Activated T-cell treated with anti-CD3 and anti-CD28 coated beads for 48 hours (primary cell): Measurements from ENCODE around the gene TSR3.

Experiments used
- DNase-seq: peaks from one replicate; pipeline ENCODE4 v3.0.0-alpha.2; 2020; ENCODE audit warnings: low read depth

Gene TSR3

DNA sequence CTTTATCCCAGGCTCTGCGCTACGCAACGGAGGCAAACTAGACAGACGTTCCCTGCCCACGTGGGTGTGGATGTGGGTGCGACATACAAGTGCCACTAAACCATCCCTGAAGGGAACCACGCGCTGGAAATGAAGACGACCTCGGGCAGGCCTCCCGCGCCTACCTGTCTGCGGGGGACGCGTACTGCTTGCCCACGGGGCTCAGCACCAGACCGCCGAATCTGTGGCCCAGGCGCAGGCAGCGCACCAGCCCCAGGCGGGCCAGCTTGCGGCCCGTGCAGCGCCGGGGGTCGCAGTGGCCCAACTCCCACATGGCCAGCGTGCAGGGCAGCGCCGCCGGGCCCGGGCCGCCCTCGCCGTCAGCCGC lies 480 bp downstream of the TSR3 start:
- DNase-seq = no peak

DNA sequence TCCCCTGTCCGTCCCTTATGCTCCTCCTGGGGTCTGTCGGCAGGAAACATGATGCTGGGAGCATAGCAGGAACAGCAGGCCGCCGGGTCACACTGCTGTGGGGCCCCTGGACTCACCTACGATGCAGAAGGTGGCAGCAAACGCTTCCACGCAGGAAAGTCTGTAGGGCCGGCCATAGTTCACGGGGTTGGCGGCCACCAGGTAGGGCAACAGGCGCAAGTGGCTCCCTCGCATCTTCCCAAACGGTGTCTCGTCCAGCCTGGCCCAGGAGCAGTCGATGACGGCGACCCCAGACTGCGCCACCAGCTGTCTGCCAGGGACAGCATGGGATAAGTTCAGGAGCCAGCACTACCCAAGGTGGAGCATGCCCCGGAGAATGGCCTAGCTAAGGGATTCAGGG lies 987 bp downstream of the TSR3 start:
- no peak for DNase-seq

DNA sequence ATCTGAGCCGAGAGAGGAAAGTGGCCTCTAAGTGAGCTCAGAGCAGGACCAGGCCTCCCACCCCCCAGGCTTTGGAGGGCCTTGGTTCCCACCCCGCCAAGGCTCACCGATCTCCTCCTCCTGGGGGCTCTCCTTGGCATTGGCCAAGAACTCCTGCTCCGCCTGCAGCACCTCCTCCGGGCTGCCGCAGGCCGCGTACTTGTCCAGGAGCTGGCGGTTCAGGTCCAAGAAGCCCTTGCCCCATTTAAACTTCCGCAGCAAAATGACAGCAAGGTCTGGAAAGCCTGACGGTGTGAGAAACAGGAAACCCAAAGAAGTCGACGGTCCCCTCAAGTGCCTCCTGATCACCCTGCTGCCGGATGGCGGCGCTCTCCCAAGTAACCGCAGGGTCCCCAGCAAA lies 1.7 kb downstream of the TSR3 start:
- DNase-seq = no peak

DNA sequence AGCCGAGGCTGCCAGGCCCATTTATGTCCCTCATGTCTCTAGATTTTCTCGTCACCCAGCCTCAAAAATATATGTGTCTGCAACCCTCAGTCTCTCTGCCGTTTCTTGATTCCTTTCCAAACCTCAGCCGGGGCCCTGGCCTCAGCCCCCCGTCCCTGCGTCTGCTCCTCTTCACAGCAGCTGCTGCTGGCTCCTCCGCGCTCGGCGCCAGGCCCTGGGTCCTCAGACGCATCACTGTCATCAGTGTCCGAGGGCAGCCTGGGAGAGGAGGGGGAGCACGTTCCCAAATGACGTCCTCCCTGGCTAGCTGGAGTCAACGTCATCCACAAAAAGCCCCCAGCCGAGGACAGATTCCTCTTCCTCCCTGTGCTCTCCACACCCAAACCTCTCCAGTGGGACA lies 2.3 kb downstream of the TSR3 start:
- DNase-seq = no peak

DNA sequence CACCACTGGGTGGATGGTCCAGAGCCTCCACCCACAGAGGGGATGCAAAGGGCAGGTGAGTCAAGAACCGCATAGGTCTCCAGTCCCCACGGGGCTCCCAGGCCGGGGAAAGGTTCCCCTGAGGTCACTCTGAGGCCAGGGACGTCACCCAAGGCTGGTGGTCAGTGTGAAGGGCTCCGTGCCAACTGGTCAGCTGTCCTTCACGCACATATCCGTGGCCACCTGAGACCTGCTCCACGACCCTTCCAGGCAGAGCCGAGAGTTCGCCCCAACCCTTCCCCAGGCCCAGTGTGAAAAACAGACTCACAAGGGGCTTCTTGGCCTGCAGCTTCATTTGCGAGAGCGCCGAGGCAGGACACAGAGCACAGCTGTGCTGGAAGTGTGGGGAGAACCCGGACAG lies 2.8 kb downstream of the TSR3 start:
- DNase-seq = no peak

DNA sequence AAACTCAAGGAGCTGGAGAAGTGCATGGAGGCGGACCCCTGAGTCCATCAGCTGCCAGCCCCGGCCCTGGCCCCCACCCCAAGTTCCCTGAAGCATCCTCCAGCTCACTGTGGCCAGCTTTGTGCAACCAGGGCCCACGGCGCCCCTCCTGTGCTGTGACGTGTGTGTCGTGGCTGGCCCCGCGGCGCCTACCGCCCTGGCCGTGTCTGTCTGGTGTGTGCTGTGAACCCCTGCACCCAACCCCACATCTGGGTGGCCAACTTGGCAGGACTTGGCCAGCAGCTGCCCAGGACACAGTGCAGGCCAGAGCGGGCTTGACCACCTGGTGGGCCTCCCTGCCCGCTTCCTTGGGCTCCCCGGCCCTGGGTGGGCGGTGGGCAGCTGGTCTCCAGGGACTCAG lies 3.2 kb downstream of the TSR3 start:
- DNase-seq = no peak

DNA sequence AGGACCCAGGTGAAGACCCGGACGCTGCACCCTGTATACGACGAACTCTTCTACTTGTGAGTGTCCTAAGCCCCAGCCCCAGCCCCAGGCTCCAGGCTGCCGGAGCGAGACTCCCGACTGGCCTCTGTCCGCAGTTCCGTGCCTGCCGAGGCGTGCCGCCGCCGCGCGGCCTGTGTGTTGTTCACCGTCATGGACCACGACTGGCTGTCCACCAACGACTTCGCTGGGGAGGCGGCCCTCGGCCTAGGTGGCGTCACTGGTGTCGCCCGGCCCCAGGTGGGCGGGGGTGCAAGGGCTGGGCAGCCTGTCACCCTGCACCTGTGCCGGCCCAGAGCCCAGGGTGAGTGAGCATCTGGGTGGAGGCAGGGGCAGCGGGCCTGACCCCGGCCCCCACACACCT lies 3.7 kb downstream of the TSR3 start:
- DNase-seq = no peak

DNA sequence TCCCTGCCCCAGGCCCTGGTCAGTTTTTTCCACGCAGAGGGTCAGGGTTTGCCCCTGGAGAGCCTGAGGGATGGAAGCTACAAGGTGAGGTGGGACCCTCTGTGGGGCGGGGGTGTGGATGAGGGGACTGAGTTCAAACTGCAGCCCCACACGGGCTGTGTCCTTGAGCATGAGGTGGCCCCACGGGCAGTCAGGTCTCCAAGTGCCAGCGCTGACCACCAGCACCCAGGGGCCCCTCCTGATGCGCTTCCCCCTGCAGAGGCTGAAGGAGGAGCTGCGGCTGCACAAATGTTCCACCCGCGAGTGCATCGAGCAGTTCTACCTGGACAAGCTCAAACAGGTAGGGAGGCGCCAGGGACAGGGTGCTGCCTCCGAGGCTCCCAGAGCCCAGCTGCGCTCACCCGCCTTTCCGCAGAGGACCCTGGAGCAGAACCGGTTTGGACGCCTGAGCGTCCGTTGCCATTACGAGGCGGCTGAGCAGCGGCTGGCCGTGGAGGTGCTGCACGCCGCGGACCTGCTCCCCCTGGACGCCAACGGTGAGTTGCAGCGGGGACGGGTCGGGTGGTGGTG lies 4.3 kb downstream of the TSR3 start:
- no peak for DNase-seq

DNA sequence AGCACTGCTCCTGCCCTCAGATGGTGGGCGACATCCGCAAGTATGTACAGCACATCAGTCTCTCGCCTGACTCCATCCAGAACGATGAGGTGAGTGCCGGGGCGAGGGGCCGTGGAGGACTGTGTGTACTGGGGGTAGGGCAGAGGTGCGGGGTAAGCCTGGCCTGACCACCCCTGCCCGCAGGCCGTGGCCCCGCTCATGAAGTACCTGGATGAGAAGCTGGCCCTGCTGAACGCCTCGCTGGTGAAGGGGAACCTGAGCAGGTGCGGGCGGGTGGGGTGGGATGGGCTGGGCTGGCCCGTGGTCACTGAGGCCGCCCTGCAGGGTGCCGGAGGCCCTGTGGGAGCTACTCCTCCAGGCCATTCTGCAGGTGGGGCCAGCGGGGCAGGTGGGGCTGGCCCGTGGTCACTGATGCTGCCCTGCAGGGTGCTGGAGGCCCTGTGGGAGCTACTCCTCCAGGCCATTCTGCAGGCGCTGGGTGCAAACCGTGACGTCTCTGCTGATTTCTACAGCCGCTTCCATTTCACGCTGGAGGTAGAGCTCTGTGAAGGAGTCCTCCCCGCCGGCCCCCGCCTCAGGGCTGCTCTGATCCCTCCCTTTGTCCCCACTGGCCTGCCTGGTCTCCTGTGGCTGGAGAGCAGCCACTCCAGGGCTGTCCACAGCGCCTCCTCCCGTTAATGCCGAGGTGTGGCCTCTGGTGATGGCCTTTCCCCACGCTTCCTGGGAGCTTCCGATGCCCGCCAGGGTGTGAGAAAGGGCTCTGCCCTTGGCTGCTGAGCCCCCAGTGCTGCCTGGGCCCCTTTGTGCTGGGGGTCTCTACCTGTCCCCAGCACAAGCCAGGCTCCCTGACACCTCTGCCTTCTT lies 5.0 kb downstream of the TSR3 start:
- DNase-seq = no peak

DNA sequence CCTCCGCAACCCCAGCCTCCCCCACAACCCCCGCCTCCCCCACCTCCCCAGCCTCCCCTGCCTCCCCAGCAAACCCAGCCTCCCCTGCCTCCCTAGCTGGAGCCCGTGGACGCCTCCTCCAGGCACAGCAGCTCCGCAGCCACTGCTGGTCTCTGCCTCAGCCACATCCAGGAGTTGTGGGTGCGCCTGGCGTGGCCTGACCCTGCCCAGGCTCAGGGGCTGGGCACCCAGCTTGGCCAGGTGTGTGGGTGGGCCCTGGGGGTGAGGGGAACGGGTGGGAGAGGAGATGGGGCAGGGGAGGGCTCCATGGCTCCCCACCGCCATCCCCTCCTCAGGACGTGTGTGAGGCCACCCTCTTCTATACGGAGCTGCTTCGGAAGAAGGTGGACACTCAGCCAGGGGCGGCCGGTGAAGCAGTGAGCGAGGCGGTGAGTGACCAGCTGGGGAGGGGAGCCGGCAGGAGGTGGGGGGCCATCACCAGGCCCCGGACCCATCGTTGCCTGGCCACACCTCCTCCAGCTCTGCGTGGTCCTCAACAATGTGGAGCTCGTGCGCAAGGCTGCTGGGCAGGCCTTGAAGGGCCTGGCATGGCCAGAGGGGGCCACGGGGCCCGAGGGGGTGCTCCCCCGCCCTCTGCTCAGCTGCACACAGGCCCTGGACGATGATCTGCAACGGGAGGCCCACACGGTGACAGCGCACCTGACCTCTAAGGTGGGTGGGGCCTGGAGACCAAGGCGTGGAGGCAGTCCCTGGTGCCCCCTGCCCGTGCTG lies 5.8 kb downstream of the TSR3 start:
- no peak for DNase-seq

DNA sequence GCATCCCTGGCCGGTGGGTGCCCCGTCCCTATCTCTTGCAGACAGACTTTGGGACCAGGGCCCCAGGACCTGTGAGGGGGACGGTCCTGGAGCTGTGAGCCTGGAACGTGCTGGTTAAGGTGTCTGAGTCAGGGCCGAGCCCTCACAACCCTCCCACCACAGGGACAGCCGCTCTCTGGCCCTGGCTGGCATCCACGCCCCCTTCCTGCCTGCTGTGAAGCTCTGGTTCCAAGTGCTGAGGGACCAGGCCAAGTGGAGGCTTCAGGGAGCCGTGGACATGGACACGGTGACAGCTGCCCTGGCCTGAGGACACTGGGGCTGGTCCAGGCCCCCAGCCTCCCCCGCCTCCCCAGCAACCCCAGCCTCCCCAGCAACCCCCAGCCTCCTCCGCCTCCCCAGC lies 6.6 kb downstream of the TSR3 start:
- no peak for DNase-seq

DNA sequence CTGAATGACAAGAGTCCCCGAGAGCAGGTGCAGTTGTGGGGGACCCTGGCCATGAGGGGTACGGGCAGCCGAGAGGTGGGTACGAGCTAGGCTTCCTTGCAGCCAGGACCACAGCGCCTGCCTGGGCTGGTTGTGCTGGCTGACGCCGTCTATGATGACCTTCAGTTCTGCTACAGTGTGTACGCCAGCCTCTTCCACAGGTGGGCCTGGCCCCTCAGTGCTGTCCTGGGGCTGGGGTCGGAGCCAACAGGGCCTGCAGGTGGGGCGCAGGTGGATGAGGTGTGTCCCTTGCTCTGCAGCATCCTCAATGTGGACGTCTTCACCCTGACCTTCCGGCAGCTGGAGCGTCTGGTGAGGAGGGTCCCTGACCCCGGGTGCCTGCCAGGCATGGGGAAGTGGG lies 7.2 kb downstream of the TSR3 start:
- DNase-seq = no peak

DNA sequence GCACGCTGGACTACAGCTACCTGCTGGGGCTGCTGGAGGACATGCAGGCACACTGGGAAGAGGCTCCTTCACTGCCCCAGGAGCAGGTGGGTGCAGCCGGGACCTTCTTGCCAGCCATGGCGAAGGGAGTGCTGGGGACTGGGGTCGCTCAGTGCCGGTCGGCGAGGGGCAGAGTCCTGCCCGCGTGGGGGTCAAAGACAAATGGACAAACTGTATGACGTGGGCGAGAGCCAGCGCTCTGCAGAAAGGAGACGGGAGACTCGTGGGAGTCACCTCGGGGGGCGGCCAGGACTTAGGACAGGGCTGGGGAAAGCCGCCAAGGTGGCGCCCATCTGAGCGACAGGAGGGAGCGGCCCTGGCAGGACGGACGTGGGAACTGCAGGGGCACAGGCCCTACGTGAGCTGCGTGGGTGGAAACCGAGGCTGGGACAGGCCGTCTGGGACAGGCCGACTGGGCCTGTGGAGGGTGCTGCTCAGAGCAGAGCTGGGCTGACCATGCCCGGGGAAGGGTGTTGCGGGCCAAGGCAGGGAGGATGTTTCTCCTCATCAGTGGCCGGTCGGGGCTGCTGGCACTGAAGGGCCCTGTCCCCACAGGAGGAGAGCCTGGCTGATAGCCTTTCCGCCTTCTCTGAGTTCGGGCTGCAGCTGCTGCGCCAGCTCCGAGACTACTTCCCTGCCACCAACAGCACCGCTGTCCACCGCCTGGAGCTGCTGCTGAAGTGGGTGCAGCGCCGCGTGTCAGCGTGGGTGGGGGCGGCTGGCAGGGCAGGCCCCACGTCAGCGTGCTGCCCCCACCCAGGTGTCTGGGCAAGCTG lies 8.0 kb downstream of the TSR3 start:
- DNase-seq = no peak

DNA sequence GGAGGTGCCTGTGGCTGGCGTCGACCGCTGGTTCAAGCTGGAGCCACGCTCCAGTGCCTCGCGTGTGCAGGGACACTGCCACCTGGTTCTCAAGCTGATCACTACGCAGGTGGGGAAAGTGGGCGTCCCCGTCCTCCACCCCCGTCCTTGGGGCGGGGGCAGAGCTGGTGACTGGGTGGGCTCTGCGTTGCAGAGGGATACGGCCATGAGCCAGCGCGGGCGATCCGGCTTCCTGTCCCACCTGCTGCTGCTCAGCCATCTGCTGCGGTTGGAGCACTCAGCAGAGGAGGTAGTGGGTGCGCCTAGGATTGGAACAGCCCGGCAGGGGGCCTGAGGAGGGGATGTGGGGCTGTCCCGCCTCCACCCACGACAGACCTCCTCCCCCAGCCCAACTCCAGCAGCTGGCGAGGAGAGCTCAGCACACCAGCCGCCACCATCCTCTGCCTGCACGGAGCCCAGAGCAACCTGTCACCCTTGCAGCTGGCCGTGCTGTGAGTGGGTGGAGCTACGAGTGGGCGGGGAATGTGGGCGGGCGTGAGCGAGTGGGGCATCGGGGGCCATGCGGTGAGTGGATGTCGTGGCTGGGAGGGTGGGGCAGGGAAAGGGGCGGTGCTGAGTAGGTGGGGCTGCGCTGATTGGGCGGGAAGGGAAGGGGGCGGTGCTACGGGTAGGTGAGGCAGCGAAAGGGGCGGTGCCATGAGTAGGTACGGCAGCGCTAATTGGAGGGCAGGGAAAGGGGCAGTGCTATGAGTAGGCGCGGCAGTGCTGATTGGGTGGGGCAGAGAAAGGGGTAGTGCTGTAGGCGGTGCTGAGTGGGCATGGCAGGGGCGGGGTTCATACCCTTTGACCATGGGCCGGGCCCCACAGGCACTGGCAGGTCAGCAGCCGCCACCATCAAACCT lies 8.9 kb downstream of the TSR3 start:
- peak; percentile 88 for DNase-seq

DNA sequence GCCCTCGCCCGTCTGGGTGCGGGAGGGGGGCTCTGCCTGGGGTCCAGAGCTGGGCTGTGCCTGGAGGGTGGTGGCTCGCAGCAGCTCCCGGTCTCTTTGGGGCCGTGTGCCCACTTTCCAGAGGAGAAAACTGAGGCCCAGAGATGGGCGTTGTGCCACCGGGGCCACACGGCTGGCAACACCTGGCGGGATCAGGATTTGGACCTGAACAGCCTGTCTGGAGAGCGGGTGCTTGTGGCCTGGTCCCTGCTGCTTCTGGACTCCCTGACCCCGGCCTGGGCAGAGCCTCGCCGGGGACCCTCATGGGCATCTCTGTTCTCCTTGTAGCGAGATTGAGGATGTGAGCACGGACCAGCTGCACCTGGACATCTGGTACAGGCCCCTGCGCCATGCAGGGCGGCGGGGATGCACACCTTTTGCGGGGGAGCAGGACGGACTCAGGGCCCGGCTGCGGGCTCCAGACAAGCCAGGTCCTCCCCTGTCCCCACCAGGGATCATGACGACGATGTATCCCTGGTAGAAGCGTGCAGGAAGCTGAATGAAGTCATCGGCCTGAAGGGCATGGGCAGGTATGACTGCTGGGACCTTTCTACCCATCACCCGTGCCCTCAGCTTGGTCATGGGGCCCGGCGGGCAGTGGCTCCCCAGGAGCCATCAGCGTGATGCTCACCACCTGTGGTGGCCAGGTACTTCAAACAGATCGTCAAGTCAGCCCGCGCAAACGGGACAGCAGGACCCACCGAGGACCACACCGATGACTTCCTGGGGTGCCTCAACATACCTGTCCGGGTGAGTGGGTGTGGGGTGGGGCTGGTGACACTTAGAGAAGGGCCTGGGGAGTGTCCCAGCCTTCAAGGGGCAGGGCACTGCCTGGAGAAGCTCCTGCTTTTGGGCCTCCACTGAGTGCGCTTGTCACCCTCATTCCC lies 9.9 kb downstream of the TSR3 start:
- DNase-seq = no peak

DNA sequence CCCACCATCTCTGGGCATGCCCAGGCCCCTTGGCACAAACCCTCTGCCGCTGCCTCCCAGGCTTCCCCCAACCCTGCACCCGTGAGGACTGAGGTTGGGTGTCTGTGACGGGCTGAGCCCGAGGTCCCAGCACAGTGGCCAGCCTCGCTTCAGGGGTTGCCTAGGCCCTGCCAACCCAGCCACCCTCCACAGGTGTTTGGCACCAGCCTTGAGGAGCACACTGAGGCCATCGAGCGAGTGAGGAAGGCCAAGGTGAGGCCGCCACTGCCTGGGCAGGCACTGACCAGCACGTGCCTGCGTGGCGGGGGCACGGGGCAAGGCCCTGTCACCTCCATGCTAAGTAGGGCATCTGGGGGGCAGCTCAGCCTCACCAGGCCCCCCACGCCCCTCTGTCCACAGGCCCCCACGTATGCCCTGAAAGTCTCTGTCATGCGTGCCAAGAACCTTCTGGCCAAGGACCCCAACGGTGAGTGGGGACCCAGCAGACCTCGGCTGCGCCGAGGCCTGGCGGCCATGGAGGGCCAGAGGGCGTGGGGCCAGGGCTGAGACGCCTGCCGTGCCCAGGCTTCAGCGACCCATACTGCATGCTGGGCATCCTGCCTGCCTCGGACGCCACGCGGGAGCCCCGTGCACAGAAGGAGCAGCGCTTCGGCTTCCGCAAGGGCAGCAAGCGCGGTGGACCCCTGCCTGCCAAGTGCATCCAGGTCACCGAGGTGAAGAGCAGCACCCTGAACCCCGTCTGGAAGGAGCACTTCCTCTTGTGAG lies 10.8 kb downstream of the TSR3 start:
- DNase-seq = no peak

DNA sequence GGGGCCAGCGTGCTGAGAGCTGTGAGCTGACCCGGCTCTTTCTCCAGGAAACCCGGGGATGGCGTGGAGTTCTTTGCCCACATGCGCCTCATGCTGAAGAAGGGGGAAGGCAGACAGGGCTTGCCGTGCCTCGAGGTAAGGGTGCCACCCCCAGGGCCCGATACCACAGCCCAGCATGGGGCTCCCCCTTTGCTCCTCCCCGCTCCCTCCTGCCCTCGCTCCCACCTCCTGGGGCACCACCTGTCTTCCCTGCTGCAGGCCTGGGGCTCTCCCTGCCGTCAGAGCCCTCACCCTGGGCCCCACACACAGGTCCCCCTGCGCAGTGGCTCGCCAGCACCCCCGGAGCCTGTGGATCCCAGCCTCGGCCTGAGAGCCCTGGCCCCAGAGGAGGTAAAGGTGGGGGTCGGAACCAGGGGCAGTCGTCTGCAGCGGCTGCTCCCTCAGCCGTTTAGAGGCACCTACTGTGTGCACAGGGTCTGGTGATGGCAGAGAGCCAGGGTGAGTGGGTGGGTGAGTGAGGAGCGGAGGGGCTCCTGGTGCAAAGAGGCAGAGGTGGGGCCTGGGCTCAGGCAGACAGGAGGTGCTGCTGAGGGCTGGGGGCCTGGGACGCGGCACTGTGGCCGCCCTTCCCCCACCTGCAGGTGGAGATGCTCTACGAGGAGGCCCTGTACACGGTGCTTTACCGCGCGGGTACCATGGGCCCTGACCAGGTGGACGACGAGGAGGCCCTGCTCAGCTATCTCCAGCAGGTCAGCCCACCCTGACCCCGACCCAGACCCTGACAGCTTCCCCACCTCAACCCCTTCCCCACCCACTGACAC lies 12.6 kb downstream of the TSR3 start:
- no peak for DNase-seq

DNA sequence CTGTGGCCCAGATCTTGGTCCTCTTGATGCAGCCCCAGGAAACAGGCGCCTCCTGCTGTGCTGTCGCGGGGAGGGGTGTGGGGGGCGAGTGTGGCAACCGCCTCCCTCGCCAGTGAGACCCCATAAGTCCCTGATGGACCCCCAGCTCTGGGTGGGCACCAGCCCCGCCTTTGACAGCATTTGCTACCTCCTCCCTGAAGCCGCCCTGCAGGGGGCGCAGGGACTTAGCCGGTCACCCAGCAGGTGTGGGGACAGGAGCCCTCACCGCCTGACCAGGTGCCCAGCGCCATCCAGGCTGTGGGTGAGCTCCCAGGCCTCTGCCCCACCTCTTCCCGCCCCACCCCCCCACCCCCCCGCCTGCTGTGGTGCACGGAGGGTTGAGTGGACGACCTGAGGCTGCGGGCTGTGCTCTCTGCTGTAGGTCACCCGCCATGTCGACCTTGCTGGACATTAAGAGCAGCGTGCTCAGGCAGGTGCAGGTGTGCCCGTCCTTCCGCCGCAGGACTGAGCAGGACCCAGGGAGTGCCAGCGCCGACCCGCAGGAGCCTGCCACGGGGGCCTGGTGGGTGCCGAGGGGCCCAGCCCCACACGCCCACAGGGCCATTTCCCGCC lies 13.5 kb downstream of the TSR3 start:
- DNase-seq = no peak
